Measurements from ENCODE around the gene MEX3D. TPM values are rescaled to one million over a fixed set of nuclear protein-coding genes. Genes with fewer than 3 reads are reported as not detected.
A peak's percentile ranks its signal among the peaks of the same experiment; 100 is the strongest.

The MEX3D gene
- total RNA-seq, 6 experiments from 2014 or later = 6.7 to 16.6 (median 10.3) TPM

DNA sequence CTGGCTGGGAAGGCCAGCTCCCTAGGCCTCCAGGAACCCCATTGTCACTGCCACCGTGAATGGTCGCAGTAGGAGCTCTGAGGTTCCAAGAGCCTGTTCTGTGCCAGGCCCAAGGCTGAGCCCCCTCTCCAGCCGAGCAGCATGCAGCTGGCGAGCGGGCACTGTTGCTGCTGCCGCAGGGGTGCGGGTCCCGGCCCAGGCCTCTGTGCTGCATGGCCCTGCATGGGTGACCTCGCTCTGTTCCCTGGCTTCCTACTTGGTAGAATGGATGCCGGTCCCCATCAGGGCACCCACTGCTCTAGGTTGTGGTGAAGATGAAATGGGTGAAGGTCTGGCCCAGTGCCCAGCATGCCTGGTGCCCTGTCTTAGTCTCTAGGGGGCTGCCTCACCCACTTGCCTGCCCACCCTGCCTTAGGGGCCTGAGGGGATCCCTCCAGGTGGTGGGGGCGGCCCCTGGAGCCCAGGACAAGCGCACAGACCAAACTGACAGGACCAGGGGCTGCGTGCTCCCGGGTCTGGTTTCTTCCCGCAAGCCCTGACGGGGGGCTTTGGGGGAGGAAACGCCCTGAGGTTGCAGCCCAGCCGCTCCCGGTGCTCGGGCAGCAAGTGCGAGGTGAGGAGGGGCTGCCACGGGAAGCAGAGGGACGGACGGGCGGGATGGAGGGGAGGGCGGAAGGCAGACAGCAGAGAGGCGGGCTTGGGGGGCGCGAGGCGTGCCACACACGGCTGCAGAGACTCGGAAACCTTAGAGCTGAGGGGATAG is 45.9 kb upstream of the MEX3D start:
- Histone ChIP-seq H3K4me1 (no peaks in the 10 kb centered on the region), H3K9me3 (no peaks in the 10 kb centered on the region), H3K4me3 (no peak overlapping the region), H3K27ac (no peak overlapping the region), H3K36me3 (peaks cover 0 to 11% (median 0%) of the 10 kb centered on the region in 4 donors), H3K27me3 (no peaks in the 10 kb centered on the region)
- peak in 1 of 3 donors; percentile 46 for DNase-seq
- no peak for ATAC-seq
- 96% methylated on average over 19 of the region's 32 CpGs for WGBS (ENCODE audit: insufficient coverage, low coverage, low lambda C conversion rate, missing lambda C conversion rate)
- intact Hi-C loops (cut with DNase I) = no loop called here
- TF ChIP-seq, protein P1, sequence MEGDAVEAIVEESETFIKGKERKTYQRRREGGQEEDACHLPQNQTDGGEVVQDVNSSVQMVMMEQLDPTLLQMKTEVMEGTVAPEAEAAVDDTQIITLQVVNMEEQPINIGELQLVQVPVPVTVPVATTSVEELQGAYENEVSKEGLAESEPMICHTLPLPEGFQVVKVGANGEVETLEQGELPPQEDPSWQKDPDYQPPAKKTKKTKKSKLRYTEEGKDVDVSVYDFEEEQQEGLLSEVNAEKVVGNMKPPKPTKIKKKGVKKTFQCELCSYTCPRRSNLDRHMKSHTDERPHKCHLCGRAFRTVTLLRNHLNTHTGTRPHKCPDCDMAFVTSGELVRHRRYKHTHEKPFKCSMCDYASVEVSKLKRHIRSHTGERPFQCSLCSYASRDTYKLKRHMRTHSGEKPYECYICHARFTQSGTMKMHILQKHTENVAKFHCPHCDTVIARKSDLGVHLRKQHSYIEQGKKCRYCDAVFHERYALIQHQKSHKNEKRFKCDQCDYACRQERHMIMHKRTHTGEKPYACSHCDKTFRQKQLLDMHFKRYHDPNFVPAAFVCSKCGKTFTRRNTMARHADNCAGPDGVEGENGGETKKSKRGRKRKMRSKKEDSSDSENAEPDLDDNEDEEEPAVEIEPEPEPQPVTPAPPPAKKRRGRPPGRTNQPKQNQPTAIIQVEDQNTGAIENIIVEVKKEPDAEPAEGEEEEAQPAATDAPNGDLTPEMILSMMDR (IDR thresholded peaks at IDR 0.05) = no peak
- TF ChIP-seq POLR2A (IDR thresholded peaks at IDR 0.05) = no peak

DNA sequence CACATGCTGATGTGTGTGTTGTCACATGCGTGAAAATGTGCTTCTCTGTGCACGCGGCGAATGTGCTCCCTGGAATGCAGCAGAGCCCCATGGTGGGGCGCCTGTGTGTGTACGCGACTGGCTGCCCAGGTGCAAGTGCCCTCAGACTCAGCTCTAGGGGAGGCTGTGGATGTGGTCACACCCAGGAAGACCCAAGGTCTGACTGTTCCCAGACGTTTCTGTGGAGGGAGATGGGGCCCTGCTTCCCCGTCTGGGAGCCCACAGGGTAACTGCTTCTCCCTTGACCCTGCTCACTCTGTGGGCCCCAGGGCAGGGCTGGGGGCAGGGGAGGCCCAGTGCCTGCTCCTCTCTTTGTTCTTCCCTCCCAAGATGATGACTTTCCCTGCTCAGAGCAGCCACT is 45.0 kb upstream of the MEX3D start:
- Histone ChIP-seq H3K4me3 (no peak overlapping the region), H3K27ac (no peak overlapping the region), H3K4me1 (no peaks in the 10 kb centered on the region), H3K9me3 (no peaks in the 10 kb centered on the region), H3K36me3 (peaks cover 0 to 11% (median 0%) of the 10 kb centered on the region in 4 donors), H3K27me3 (no peaks in the 10 kb centered on the region)
- ATAC-seq (no peak), DNase-seq (no peak)
- WGBS (ENCODE audit: insufficient coverage, low coverage, low lambda C conversion rate, missing lambda C conversion rate) = 100% methylated on average over 2 of the region's 9 CpGs
- no peak for TF ChIP-seq POLR2A (IDR thresholded peaks at IDR 0.05)
- TF ChIP-seq, protein P1 (IDR thresholded peaks at IDR 0.05) = no peak
- intact Hi-C loops (cut with DNase I) = no loop called here

DNA sequence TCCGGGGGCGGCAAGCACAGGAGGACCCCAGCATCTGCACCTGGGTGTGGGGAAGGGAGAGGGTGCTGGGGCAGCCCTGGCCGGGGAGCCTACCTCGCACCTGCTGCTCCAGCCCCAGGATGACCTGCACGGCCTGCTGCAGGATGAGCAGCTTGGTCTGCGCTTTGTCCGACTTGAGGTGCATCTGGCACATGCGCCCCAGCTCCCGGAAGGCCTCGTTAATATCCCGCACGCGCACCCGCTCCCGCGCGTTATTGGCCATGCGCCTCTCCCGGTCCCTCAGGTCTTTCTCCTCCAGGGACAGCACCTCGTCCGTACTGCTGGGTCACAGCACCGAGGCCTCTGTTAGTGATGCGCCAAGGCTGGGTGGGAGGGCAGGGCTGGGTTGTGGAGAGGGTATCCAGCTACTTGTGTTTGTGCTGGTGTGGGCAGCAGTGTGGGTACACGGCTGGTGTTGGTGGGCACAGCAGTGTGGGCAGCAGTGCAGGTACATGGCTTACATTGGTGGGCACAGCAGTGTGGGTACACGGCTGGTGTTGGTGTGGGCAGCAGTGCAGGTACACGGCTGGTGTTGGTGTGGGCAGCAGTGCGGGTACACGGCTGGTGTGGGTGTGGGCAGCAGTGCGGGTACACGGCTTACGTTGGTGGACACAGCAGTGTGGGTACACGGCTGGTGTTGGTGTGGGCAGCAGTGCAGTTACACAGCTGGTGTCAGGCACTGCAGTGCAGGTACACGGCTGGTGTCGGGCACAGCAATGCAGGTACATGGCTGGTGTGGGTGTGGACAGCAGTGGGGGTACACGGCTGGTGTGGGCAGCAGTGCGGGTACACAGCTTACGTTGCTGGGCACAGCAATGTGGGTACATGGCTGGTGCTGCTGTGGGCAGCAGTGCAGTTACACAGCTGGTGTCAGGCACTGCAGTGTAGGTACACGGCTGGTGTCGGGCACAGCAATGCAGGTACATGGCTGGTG is 44.3 kb upstream of the MEX3D start:
- peaks cover 0 to 11% (median 0%) of the 10 kb centered on the region in 4 donors for H3K36me3 ChIP-seq
- H3K27ac ChIP-seq = no peak overlapping the region
- no peak for ATAC-seq
- TF ChIP-seq, protein P1 (IDR thresholded peaks at IDR 0.05) = no peak
- TF ChIP-seq POLR2A (IDR thresholded peaks at IDR 0.05) = no peak
- H3K27me3 ChIP-seq = no peaks in the 10 kb centered on the region
- no peaks in the 10 kb centered on the region for H3K4me1 ChIP-seq
- H3K4me3 ChIP-seq = no peak overlapping the region
- DNase-seq = no peak
- intact Hi-C loops (cut with DNase I) = no loop called here
- H3K9me3 ChIP-seq = no peaks in the 10 kb centered on the region
- WGBS (ENCODE audit: insufficient coverage, low coverage, low lambda C conversion rate, missing lambda C conversion rate) = 89% methylated on average over 13 of the region's 39 CpGs

DNA sequence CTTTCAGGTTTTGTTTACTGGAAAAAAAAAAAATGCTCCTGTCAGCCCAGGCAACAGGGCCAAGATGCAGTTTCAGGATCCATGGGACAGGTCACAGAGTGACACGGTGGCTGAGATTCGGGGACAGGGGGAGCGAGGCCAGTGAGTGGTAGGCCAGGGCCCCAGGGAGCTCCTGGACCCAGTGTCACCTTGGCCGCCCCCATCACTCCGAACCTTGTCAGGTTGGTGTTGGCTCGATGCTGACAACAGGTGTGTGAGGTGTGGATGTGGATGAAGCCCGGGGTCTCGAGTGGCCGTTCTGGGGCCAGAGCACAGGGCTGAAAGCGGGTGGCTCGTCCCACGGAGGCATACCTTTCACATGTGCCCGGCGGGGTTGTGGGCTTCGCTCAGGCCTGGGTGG is 43.2 kb upstream of the MEX3D start:
- no peak overlapping the region for H3K4me3 ChIP-seq
- DNase-seq (no peak), ATAC-seq (no peak)
- H3K27ac ChIP-seq = no peak overlapping the region
- intact Hi-C loops (cut with DNase I) = no loop called here
- H3K4me1 ChIP-seq = peaks cover 0 to 4% (median 1%) of the 10 kb centered on the region in 4 donors
- no peaks in the 10 kb centered on the region for H3K27me3 ChIP-seq
- peaks cover 0 to 11% (median 0%) of the 10 kb centered on the region in 4 donors for H3K36me3 ChIP-seq
- TF ChIP-seq POLR2A (IDR thresholded peaks at IDR 0.05) = no peak
- WGBS (ENCODE audit: insufficient coverage, low coverage, low lambda C conversion rate, missing lambda C conversion rate) = 100% methylated on average over 3 of the region's 15 CpGs
- no peaks in the 10 kb centered on the region for H3K9me3 ChIP-seq

Measured in right lobe of liver (tissue), 6 donors.